Activated gamma-delta T cell (primary cell): Measurements from ENCODE around the gene GALNT2.

Experiments used
- DNase-seq: peaks from one replicate; lab custom pipeline; 2025; lab: John Stamatoyannopoulos, UW

The GALNT2 gene

GRCh38 chr1:230129341-230129740 lies 62.3 kb downstream of the GALNT2 start:
- DNase-seq, result no peak

- no peak for DNase-seq
Observed at GRCh38 chr1:230130172-230130944, 63.3 kb downstream of the GALNT2 start.

- no peak for DNase-seq
Observed at GRCh38 chr1:230131457-230131856, 64.4 kb downstream of the GALNT2 start.

GRCh38 chr1:230132758-230133157 lies 65.7 kb downstream of the GALNT2 start:
- DNase-seq, result no peak

GRCh38 chr1:230135726-230136125 lies 68.7 kb downstream of the GALNT2 start:
- DNase-seq, result no peak

GRCh38 chr1:230136453-230137336 lies 69.7 kb downstream of the GALNT2 start:
- DNase-seq, result no peak

GRCh38 chr1:230137337-230137815 lies 70.3 kb downstream of the GALNT2 start:
- DNase-seq, result no peak

GRCh38 chr1:230138561-230139239 lies 71.7 kb downstream of the GALNT2 start:
- no peak for DNase-seq

- DNase-seq, result no peak
Observed at GRCh38 chr1:230139315-230139714, 72.3 kb downstream of the GALNT2 start.

GRCh38 chr1:230139741-230140140 lies 72.7 kb downstream of the GALNT2 start:
- DNase-seq, result no peak

GRCh38 chr1:230140221-230141020 lies 73.4 kb downstream of the GALNT2 start:
- no peak for DNase-seq

- no peak for DNase-seq
Observed at GRCh38 chr1:230141021-230141648, 74.1 kb downstream of the GALNT2 start.

GRCh38 chr1:230141797-230142607 lies 75.0 kb downstream of the GALNT2 start:
- no peak for DNase-seq

GRCh38 chr1:230142608-230143210 lies 75.7 kb downstream of the GALNT2 start:
- no peak for DNase-seq

GRCh38 chr1:230143534-230143933 lies 76.5 kb downstream of the GALNT2 start:
- no peak for DNase-seq

- no peak for DNase-seq
Observed at GRCh38 chr1:230144010-230144614, 77.1 kb downstream of the GALNT2 start.

- no peak for DNase-seq
Observed at GRCh38 chr1:230144758-230145504, 77.9 kb downstream of the GALNT2 start.

GRCh38 chr1:230145505-230145899 lies 78.5 kb downstream of the GALNT2 start:
- no peak for DNase-seq
